ENCODE measurements around the gene LSM4.
"Not testable (repeated sequence)": the region's sequence is repeated elsewhere in the genome, so short reads cannot be mapped to it uniquely, and the experiment has no call there.

The LSM4 gene

DNA sequence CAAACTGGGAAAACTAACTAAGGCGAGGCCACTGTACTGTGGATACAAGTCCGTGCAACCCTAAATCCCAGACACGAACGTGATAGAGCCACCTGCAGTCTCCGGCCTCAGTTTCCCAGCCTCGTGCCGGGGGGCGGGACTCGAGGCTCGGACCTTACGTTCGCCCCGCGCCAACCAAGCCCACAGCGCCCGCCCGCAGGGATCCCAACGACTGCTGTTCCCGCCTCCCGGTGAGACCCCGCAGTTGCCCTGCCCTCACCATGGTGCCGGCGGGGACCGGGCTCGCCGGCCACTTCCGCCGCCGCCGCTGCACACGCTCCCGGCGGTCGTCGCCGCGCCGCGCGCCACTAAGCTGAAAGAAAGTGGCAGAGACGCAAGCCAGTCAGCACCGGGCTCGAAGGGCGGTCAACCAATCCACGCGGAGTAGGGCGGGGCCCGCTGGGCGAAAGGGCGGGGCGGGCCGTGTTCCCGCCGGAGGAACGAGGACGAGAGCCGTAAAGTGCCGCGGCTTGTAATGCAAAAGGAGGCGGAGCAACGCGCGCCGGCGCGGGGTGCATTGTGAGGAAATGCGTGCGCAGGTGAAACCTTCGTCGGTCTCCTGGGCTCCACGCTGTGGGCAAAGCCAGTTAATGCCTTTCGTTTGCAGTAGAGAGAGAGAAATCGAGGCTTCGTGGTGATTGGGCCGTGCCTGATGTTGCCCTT, at the start of gene LSM4:
Gene LSM4 (minus strand): TSS at position 318 of the 702 bp plus-strand sequence. CDS start 56 bp downstream, at position 262.
- peak; percentile 67 for DNase-seq (ENCODE audit: low read depth)

DNA sequence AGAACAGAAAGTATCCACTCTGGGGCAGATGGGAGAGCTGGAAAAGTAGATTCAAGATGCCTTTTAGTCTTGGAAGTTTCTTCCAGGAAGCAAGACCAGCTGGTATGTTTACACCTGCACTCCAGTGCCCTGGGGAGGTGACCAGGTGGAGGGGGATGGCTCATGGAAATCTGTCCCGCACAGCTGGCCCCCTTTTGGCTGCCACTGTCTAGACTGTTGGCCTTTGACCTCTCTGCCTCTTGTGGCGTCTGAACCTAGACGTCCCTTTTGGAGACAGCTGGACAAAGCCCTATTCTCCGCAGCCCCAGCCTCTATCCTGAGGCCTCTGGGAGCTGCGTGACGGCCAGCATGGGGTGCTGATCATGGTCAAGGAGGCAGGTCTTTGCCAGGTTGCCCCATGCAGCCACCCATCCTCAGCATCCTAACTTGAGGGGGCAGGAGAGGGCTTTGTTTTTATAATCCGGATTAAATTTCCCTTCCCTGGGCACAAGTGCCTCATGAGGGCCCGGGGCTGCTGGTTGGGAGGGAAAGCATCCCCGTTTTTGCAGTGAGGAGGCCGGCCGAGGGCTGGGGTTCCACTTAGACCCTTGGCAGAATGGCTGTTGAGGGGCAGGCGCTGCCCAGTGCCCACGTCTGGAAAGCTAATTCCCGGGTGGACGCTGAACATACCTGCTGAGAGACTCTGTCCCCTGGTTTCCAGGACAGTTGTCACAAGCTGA, 45.8 kb upstream of the LSM4 start:
- DNase-seq (ENCODE audit: low read depth): no peak

DNA sequence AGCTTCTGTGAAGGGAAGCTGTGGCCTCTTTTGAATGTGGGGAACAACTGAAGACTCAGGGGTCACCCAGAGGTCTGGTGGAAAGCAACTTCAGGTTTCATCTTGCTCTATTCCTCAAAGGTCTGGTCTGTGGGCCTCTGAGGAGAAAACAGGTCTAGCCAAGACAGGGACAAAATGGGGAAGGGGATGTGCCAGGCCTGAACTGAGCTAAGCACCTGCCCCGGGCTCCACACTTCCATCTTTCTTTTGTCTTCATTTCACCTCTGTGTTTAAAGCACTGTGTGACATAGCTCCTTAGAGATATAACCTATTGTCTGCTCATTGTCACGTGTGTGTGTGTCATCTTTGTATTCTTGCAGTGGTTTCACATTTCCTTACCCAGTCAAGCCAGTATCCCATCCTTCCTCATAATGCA, 43.2 kb upstream of the LSM4 start:
- no peak for DNase-seq (ENCODE audit: low read depth)

DNA sequence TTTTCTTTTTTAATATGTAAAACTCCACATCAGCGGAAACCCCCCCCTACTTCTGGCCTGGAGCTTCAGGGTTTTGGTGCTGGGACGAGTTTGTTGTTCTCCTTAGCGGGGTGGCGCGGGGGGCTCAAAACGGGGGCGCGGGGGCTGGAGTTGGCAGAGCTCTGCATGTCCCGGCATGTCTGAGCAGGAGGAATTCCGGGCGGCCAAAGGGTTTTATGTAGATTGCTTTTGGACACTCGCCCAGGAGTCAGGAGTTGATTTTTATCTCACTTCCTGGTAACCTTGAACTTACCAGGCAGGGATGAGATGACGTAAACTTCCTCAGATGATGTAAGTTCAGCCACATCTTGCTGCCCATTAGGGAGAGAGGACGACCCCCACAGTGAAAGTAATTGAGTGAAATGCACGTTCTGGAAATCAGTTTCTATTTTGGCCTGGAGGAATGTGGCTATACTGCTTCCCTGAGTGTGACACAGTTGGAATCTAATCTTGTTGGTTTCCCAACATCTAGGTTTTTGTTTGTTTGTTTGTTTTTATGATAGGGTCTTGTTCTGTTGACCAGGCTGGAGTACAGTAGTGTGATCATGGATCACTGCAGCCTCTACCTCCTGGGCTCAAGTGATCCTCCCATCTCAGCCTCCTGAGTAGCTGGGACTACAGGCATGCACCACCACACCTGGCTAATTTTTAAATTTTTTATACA, 42.1 kb upstream of the LSM4 start:
- peak; percentile 100 for DNase-seq (ENCODE audit: low read depth)

DNA sequence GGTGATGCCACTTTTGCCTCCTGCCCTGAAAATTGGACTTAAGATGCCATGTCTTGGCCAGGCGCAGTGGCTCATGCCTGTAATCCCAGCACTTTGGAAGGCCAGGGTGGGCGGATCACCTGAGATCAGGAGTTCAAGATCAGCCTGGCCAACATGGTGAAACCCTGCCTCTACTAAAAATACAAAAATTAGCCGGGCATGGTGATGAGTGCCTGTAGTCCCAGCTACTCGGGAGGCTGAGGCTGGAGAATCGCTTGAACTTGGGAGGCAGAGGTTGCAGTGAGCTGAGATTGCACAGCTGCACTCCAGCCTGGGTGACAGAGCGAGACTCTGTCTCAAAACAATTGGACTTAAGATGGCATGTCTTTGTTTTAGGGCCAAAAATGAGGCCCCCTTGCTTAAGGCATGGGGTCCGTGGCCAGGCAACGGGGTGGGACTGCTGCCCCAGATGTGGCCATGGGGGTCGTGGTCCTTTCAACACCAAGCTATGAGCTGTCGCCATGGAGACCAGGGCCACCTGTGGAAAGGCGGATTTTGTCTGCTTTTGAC, 41.5 kb upstream of the LSM4 start:
- DNase-seq (ENCODE audit: low read depth): not testable (repeated sequence)

DNA sequence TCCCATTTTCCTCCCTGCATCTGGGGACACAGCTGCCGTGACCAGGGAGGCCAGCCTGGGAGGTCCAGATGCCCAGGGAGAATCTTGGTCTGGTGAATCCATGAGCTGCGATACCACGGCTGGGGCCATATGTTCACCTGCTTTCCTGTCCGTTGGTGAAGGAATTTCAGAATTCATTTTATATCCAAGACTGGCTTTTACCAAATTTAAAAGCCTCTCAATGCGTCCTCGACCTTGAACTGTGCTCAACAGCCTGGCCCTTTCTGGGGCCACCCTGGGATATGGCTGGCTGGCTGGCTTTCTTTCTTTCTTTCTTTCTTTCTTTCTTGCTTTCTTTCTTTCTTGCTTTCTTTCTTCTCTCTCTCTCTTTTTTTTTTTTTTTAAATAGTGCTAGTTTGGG, 40.9 kb upstream of the LSM4 start:
- no peak for DNase-seq (ENCODE audit: low read depth)

DNA sequence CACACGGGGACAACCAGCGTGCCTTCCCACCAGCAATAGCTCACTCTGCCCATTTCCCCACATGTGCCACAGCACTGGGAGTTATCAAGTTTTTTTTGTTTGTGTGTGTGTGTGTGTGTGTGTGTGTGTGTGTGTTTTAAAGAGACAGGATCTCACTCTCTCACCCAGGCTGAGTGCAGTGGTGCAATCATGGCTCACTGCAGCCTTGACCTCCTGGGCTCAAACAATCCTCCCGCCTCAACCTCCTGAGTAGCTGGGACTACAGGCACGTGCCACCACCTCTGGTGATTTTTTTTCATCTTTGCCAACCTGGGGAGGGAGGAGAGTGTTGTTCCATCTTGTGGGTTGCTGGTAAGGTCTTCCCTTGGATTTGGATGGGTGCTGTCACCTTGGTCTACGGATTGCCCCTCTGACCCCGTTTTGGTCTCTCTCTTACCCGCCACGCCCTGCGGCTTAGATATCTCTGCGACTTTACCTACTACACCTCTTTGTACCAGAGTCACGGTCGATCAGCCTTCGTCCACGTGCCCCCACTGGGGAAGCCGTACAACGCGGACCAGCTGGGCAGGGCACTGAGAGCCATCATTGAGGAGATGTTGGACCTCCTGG, 40.2 kb upstream of the LSM4 start:
- DNase-seq (ENCODE audit: low read depth): no peak

DNA sequence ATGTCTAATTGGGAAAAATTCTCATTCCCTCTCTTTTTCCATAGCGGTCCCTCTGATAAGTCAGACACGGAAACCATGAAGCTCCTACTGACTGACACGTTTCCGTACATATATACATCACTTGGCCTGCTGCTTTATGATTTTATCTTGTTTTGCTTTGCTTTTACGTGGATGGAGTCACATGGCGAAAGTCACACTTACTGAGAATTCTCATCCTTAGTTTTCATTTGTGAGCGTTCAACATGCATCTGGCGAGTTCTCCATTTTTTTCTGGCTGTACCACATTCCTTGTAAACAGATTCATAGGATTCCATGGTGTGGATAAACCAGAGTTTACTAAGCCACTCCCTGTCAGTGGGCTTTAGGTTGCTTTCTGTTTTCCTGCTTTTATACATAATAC, 38.8 kb upstream of the LSM4 start:
- no peak for DNase-seq (ENCODE audit: low read depth)

DNA sequence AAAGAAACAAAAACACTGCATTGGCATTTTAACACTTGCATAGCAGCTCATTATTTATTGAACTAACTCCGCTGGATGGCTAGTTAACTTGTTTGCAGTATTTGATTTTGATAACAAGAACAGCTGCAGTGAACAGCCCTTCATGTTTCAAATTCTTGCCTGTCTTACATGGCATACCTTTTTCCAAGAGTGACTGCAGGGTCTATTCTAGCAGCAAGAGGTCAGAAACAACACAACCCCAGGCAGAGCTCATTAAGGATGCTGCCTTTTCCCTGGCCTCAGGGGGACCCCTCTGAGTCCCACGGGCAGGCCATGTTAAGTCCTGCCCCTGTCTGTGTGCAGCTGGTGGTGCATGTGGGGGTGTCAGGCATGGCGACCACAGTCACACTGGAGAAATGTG, 34.2 kb upstream of the LSM4 start:
- no peak for DNase-seq (ENCODE audit: low read depth)

DNA sequence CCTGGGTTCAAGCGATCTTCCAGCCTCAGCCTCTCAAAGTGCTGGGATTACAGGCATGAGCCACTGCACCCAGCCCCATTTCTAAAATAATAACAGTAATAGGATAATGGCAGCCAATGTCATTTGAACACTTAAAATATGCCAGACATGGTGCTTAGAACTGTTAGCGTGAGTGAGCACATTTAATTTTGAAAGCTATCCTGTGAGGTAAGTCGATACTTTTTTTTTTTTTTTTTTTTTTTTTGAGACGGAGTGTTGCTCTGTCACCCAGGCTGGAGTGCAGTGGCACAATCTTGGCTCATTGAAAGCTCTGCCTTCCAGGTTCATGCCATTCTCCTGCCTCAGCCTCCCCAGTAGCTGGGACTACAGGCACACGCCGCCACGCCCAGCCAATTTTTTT, 31.9 kb upstream of the LSM4 start:
- DNase-seq (ENCODE audit: low read depth): not testable (repeated sequence)

DNA sequence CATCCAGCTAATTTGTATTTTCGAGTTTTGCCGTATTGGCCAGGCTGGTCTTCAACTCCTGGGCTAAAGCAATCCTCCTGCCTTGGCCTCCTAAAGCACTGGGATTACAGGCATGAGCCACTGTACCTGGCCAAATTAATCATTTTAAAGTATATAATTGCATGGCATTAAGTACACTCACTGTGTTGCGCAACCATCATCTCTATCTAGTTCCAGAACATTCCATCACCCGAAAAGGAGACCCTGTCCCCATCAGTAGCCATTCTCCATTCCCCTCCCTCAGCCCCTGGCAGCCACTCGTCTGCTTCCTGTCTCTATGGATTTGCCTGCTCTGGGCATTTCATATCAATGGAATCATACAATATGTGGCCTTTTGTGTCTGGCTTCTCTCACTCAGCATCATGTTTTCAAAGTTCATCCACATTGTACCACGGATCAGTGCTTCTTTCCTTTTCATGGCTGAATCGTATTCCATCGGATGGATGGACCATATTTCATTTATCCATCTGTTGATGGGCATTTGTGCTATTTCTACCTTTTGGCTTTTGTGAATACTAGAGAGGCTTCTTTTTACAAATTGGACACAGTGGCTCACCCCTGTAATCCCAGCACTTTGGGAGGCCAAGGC, 30.6 kb upstream of the LSM4 start:
- no peak for DNase-seq (ENCODE audit: low read depth)

DNA sequence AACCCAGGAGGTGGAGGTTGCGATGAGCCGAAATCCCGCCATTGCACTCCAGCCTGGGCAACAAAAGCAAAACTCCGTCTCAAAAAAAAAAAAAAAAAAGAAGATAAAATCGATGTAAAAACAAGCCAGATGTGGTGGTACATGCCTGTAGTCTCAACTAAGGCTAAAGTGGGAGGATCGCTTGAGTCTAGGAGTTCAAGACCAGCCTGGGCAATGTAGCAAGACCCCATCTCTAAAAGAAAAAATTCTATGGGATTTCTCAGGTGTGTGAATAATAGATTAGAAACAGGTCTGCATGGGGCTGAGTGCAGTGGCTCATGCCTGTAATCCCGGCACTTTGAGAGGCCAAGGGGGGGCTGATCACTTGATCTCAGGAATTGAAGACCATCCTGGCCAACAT, 28.7 kb upstream of the LSM4 start:
- no peak for DNase-seq (ENCODE audit: low read depth)

DNA sequence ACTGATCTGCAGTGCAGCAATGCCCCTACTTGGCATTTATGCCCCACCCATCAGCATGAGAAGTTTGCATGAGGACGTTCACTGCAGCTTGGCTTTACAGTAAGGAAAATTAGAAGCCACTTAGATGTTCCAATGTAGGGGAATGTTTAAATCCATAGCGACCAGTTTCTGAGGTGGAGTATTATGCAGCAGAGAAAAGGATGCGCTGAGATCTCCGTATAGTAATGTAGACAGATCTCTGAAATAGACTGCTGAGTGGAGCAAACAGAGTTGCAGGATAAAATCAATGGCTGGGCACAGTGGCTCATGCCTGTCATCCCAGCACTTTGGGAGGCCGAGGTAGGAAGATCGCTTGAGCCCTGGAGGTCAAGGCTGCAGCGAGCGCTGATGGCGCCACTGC, 27.6 kb upstream of the LSM4 start:
- DNase-seq (ENCODE audit: low read depth): no peak

DNA sequence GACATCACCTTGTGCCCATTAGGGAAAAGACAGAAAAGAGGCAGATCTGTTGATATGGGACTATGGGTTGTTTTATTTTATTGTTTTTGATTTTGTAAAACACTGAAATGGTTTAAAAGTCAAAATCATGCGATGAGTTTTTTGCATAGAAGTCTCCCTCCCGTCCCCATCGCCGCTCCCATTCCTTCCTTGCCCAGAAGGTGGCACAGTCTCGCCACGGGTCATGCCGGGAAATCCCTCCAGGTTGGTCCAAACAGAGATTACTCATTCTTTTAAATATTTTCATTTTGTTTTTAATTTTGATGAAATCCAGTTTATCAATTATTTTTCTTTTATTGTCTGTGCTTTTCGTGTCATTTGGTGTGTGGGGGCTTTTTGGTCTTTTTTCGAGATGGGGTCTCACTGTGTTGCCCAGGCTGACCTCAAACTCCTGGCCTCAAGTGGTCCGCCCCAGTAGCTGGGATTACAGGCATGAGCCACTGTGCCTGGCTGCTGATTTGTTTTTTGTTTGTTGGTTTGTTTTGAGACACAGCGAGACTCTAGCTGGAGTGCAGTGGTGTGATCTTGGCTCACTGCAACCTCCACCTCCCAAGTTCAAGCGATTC, 26.8 kb upstream of the LSM4 start:
- no peak for DNase-seq (ENCODE audit: low read depth)

DNA sequence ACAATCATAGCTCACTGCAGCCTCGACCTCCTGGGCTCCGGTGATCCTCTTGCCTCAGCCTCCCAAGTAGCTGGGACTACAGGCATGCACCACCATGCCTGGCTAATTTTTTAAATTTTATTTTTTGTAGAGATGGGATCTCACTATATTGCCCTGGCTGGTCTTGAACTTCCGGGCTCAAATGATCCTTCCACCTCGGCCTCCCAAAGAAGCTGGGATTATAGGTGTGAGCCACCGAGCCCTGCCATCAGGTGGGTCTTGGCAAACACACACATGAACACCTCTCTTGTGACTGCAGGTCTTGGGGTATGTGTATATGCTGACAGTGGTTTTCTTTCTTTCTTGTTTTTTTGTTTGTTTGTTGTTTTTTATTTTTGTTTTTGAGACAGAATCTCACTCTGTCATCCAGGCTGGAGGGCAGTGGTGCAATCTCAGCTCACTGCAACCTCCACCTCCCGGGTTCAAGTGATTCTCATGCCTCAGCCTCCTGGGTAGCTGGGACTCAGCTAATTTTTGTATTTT, 26.0 kb upstream of the LSM4 start:
- DNase-seq (ENCODE audit: low read depth): not testable (repeated sequence)

DNA sequence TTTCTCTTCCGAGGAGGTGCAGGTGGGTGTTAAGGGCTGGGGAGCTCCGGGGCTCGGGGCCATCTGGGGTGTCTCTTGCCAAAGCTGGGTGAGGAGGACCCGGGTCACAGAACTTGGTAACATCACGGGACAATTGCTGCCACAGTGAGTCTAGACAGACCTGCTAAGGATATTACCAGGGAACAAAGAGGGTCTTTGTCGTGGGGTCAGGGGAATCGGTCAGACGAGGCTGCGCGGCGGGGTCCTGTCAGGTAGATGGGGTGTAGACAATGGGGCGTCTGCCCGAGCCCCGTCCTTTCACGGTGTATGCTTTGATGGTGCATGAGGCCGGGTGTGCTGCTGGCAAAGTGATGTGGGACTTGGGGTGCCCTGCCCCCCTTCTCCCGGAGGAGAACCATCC, 25.3 kb upstream of the LSM4 start:
- no peak for DNase-seq (ENCODE audit: low read depth)

DNA sequence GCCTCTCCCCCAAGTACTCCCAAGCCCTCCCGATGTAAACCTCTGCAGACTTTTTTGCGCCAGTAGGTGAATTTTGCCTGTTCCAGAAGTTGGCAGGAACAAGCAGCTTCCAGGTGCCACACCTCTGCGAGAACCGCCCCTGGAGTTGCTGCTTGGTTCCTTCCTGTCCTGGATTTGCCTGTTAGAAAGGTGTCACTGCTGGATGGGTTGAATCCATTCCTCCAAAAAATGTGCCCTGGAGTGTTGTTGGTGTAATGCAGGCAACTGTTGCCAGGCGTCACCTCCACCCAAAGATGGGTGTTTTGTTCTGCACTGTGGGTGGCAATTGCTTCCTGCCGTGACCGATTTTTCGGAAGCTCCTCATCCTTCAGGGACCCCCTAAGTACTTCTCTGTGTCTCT, 23.2 kb upstream of the LSM4 start:
- no peak for DNase-seq (ENCODE audit: low read depth)

DNA sequence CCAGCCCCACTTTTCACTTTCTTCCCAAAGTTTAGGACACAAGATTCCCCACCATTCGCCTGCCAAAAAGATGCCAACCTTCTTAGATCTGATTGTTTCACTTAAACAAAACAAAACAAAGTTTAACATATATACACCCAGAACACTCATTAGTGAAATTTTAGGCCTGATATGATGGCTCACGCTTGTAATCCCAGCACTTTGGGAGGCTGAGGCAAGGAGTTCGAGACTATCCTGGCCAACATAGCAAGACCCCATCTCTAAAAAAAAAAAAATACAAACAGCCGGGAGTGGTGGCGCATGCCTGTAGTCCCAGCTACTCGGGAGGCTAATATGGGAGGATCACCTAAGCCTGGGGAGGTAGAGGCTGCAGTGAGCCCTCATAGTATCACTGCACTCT, 22.4 kb upstream of the LSM4 start:
- no peak for DNase-seq (ENCODE audit: low read depth)

DNA sequence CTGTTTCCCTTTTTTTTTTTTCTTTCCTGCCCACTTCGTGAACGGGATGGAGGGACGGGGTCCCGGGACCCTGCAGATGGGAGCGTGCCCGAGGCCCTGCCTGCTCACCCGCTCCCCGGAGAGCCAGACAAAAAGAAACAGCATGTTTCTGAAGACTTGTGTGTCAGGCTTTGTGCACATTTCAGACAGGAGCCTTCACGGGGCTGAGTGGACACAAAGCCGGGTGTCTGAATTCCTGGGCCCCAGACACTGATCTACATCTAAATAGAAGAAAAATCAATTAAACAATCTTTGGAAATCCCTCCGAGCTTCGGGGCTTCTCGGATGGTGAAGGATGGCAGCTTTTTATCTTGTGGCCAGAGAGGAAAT, 21.7 kb upstream of the LSM4 start:
- DNase-seq (ENCODE audit: low read depth): no peak

DNA sequence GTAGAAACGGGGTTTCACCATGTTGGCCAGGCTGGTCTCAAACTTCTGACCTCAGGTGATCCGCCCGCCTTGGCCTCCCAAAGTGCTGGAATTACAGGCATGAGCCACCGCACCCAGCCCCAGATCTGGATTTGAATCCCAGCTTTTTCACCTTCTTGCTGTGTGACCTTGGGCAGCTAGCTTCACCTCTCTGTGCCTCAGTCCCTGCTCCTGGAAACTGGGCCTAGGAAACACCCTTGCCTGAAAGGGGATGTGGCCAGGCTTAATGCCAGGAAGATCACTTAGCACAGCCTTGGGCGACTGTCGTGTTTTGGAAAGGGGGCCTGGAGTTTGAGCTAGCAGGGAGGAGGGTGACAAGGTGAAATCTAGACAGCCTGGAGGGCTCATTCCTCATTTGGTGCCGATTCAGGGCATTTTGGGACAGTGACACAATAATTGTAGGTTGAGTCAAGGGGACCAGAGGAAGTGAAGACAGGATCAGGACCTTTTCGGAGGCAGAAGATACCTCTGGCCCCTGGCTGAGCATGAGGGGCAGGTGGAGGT, 19.3 kb upstream of the LSM4 start:
- no peak for DNase-seq (ENCODE audit: low read depth)

Measured in non-pigmented ciliary epithelial cell (primary cell).